Cardiac muscle cell (in vitro differentiated cells and primary cell): Measurements from ENCODE around the gene GPR153. TPM values are rescaled to one million over a fixed set of nuclear protein-coding genes. Genes with fewer than 3 reads are reported as not detected.

Source experiments
- DNase-seq, 2 donors: peaks; one replicate each; pipeline versions ENCODE4 v3.0.0 to v3.0.0-alpha.2; 2010 to 2017; ENCODE audit warnings: low read depth in 1 of 2, low spot score in 1 of 2
- H3K27ac ChIP-seq: fragments of 200-600 bp; sonication (generic); 2 replicates; pipeline ENCODE4 v1.5.1; 2016
- H3K27me3 ChIP-seq: fragments of 200-600 bp; sonication (generic); 2 replicates; pipeline ENCODE4 v1.6.0; 2016; ENCODE audit warnings: control low read depth
- H3K36me3 ChIP-seq: fragments of 200-600 bp; sonication (generic); 2 replicates; pipeline ENCODE4 v1.5.1; 2016; ENCODE audit warnings: control low read depth
- H3K4me1 ChIP-seq: fragments of 200-600 bp; sonication (generic); 2 replicates; pipeline ENCODE4 v1.8.1; 2017; ENCODE audit warnings: low read depth, mild to moderate bottlenecking, mixed run types
- H3K4me3 ChIP-seq: fragments of 200-600 bp; sonication (generic); 2 replicates; pipeline ENCODE4 v1.5.1; 2016; ENCODE audit warnings: mild to moderate bottlenecking
- H3K9me3 ChIP-seq: fragments of 200-600 bp; sonication (generic); 2 replicates; pipeline ENCODE4 v1.5.1; 2017; ENCODE audit warnings: low read depth, mild to moderate bottlenecking, control low read depth
- polyA plus RNA-seq: library from polyadenylated mRNA; unstranded; fragments of >200 nt; fragmentation: Nextera tagmentation; extraction: Ambion mirVana; gene quantifications from 2 replicates; pipeline ENCODE4 v1.2.1, GENCODE V29; 2016
- total RNA-seq: library from RNA; depleted of rRNA; stranded (reverse); fragments of >200 nt; gene quantifications from 2 replicates; pipeline ENCODE4 v1.2.3, GENCODE V29; 2016
- TF ChIP-seq, protein P1 (sequence below): IDR thresholded peaks from 2 replicates; pipeline ENCODE4 v1.5.1; 2012; ENCODE audit warnings: low read depth, mild to moderate bottlenecking, low read length

GPR153 gene
- total and polyA plus RNA-seq, 2 experiments from 2014 or later, result 21.0 to 32.7 TPM

DNA sequence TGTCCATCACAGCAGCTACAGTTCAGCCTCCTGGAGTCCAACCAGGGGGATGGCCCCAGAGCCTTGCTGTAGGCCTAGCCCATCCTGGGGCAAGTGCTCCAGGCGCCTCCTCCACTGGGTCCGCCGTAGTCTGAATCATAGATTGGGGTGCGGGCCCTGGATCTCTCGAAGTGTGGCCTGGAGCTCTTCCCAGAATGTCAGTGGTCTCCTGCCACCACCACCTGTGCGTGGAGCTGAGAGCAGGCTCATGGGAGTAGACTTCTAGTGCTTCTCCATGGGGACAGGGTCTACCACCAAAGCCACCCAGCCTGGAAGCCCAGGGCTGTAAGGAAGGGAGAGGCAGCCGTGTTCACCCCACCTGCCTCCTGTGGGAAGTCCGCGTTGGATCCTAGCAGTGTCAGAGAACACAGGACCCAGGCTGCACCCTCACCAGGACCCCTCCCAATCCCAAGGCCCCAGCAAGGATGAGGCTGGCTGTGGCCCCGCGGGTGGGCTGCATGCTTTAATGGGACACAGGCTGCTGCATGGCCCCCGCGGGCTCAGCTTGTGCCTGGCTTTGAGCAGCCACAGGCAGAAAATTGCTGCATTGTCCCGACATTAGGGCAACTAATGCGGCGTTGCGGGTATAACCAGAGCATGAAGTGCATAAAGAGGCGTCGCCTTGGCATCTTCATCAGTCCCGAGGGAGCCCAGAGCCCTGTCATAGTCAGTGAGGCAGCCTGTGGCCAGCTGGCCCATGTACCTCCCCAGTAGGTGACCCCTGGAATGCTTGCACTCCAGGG, 17.7 kb downstream of the GPR153 start:
- H3K27me3 ChIP-seq, result peaks cover 95% of the 10 kb centered on the region
- no peak overlapping the region for H3K4me3 ChIP-seq
- H3K4me1 ChIP-seq, result peaks cover 17% of the 10 kb centered on the region

DNA sequence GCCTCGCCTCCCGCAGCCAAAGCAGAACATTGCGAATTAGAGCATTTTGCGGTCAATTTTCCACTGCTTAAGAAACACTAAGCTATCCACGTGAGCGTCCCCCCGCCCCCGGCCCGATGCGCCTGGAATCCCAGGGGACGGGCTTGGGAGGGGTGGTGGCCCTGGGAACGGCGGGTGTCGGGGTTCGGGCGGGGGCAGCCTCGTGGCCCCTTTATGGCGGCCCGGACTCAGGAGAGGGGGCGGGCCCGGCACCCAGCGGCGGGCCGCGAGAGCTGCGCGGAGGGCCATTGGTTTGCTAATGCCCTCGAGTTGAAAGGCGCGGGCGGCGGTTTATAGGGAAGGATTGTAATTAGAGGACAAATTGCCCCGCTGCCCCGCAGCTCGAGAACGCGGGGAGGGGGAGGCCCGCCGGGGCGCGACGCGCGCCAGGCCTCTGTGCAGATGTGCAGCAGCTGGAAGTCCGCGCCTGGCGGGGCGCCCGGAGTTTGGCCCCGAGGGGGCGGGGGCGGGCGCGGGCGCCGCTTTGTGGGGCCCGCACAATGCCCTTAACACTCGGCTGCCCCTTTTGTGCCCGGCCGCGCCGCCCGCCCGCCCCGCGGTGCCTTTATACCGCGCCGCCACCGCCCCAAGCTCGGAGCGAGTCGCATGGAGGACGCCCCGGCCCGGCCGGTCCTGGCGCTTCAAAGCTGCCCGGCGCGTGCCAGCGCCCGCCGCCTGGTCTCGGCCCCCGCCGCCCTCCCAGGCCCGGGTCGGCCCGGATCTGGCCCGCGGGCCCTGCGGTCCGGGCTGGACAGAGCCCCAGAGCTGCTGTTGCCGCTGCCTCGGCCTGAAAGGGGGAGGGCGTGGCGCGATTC, 18.8 kb downstream of the GPR153 start:
- Histone ChIP-seq H3K27ac (no peak overlapping the region), H3K4me1 (peaks cover 17% of the 10 kb centered on the region), H3K27me3 (peaks cover 84% of the 10 kb centered on the region), H3K9me3 (no peaks in the 10 kb centered on the region), H3K36me3 (no peaks in the 10 kb centered on the region), H3K4me3 (peak overlapping the region; percentile 15)
- DNase-seq, result no peak
- TF ChIP-seq, protein P1, sequence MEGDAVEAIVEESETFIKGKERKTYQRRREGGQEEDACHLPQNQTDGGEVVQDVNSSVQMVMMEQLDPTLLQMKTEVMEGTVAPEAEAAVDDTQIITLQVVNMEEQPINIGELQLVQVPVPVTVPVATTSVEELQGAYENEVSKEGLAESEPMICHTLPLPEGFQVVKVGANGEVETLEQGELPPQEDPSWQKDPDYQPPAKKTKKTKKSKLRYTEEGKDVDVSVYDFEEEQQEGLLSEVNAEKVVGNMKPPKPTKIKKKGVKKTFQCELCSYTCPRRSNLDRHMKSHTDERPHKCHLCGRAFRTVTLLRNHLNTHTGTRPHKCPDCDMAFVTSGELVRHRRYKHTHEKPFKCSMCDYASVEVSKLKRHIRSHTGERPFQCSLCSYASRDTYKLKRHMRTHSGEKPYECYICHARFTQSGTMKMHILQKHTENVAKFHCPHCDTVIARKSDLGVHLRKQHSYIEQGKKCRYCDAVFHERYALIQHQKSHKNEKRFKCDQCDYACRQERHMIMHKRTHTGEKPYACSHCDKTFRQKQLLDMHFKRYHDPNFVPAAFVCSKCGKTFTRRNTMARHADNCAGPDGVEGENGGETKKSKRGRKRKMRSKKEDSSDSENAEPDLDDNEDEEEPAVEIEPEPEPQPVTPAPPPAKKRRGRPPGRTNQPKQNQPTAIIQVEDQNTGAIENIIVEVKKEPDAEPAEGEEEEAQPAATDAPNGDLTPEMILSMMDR, result no peak

More for the DNA sequence above, 17.7 kb downstream of the GPR153 start:
- TF ChIP-seq, protein P1, result no peak
- Histone ChIP-seq H3K36me3 (no peaks in the 10 kb centered on the region), H3K9me3 (no peaks in the 10 kb centered on the region), H3K27ac (no peak overlapping the region)
- DNase-seq, result no peak

DNA sequence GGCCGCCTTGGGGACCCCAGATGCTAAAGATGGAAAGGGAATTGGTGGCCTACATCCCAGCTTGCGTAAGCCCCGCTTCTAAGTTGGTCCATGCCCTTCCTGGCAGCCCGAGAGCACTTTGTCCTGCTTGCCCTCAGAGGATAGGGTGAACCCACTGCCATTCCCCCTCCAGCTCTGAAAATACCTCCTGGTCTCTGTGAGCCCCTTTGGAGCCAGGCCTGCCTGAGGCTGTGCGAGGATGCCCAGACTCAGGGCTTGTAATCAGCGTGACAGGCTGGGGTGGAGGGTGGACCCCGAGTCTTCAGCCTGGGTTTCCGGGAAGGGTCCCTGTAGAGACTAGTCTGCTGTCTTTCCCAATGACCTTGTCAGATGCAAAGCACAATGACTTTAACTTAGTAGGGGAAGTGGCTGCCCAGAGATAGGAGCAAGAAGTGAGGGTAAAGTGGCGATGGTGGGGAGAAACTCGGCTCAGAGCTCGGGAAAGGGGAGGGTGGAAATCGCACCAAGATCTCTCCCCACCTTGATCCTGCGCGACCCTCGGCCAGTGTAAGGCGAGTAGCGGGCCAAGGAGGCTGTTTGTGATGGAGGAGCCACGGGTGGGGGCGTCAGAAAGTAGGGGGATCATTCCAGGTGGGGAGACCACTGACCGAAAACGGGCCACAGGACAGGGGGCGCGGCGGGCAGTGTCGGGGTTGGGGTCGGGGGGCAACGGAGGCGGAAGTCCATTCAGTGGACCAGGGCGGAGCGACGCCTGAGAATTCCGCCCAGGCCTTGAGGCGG, 19.6 kb downstream of the GPR153 start:
- peak overlapping the region; percentile 15 for H3K4me3 ChIP-seq
- TF ChIP-seq, protein P1, result no peak
- H3K9me3 ChIP-seq, result no peaks in the 10 kb centered on the region
- no peak for DNase-seq
- peaks cover 17% of the 10 kb centered on the region for H3K4me1 ChIP-seq
- peaks cover 76% of the 10 kb centered on the region for H3K27me3 ChIP-seq
- no peaks in the 10 kb centered on the region for H3K36me3 ChIP-seq
- no peak overlapping the region for H3K27ac ChIP-seq

DNA sequence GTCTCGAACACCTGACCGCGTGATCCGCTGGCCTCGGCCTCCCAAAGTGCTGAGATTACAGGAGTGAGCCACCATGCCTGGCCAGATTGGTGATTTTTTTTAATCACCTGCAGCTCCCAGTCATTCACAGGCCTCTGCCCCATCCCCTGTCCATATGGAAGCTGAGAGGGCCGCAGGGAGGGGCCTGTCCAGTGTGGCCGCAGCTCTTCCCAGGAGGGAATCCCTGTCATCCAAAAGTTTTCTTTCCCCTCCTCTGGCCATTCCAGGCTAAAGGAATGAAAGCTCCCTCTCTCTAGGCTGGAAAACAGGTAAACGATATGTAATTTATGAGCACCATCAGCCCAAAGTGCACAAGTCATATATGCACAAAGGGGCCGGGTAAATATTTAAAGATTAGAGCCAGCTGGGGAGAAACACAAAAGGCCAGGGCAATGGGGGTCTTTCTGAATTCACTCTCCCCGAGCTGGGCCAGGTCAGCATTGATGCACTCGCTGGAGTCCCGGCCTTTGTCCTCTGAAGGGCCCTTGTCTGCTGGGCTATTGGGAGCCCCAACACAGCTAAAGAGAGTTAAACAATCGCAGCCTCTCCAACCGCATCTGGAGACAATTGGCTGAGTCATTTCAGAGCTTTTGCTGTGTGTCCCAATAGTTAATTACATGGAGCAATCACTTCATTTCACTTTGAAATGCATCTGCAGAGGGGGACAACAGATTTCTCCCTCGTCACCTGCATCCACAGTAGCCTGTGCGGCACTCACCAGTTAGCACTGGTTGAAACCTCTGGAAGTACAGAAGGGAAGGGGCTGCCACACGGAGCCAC, 20.7 kb downstream of the GPR153 start:
- peaks cover 64% of the 10 kb centered on the region for H3K27me3 ChIP-seq
- DNase-seq, result peak in 1 of 2 donors; percentile 48
- H3K4me1 ChIP-seq, result peaks cover 9% of the 10 kb centered on the region
- TF ChIP-seq, protein P1, result no peak
- H3K4me3 ChIP-seq, result no peak overlapping the region
- no peaks in the 10 kb centered on the region for H3K36me3 ChIP-seq
- no peaks in the 10 kb centered on the region for H3K9me3 ChIP-seq
- H3K27ac ChIP-seq, result no peak overlapping the region
